ENCODE data around the gene XPNPEP1.

XPNPEP1 gene

DNA sequence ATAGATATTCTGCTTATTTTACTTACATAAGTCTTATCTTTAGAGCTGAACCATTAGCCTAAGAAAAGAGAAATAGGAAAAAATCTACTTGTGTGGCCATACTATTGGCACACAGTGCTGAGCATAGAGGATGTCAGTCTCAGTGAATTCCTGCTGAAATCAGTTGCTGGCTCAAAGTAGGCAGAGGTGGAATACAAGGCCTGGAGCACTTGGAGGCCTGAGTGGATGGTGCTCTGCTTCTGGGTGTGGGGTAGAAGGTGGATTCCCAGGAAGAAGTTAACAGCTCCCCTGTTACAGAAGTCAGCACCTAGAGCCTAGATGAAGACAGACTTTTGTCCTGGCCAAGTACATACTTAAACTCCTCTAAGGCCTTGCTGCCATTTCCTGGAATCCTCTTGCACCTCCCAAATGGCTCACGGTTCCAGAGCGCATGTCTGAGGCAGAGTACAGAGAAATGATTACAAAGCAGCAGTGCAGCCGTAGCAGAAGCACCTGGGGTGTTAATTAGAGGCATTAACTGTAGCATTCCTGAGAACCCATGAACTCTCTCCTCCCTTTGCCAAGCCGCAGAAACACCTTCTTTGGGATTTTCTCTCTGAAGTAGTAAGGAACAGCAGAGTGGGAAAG, 18.0 kb upstream of the XPNPEP1 start:
- Histone ChIP-seq H2AFZ (ENCODE audit: low read depth, low read length, severe bottlenecking) (no peak overlapping the region), H3K27ac (ENCODE audit: low read depth, low read length) (no peak overlapping the region), H3F3A (ENCODE audit: insufficient read depth) (no peaks in the 10 kb centered on the region), H3K9me2 (replicated peaks; ENCODE audit: insufficient read depth, low read length) (no peaks in the 10 kb centered on the region), H3K4me2 (ENCODE audit: low read depth, low read length, poor library complexity, severe bottlenecking) (no peak overlapping the region), H3K4me3 (ENCODE audit: insufficient read depth, low read length, poor library complexity, severe bottlenecking) (no peak overlapping the region), H3K79me2 (ENCODE audit: insufficient read depth, low read length) (no peaks in the 10 kb centered on the region), H4K20me1 (ENCODE audit: low read depth, low read length) (no peaks in the 10 kb centered on the region), H3K27me3 (ENCODE audit: low read length) (no peaks in the 10 kb centered on the region), H3K9me3 (ENCODE audit: insufficient read depth, low read length) (no peaks in the 10 kb centered on the region), H3K36me3 (ENCODE audit: low read length) (no peaks in the 10 kb centered on the region), H3K9ac (ENCODE audit: low read length) (no peak overlapping the region)
- no peak for TF ChIP-seq EZH2phosphoT487 (conservative IDR thresholded peaks at IDR 0.05; ENCODE audit: low read length)
- TF ChIP-seq, protein P1, sequence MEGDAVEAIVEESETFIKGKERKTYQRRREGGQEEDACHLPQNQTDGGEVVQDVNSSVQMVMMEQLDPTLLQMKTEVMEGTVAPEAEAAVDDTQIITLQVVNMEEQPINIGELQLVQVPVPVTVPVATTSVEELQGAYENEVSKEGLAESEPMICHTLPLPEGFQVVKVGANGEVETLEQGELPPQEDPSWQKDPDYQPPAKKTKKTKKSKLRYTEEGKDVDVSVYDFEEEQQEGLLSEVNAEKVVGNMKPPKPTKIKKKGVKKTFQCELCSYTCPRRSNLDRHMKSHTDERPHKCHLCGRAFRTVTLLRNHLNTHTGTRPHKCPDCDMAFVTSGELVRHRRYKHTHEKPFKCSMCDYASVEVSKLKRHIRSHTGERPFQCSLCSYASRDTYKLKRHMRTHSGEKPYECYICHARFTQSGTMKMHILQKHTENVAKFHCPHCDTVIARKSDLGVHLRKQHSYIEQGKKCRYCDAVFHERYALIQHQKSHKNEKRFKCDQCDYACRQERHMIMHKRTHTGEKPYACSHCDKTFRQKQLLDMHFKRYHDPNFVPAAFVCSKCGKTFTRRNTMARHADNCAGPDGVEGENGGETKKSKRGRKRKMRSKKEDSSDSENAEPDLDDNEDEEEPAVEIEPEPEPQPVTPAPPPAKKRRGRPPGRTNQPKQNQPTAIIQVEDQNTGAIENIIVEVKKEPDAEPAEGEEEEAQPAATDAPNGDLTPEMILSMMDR (IDR thresholded peaks at IDR 0.05; ENCODE audit: insufficient read depth, low read length, poor library complexity, severe bottlenecking) = no peak

DNA sequence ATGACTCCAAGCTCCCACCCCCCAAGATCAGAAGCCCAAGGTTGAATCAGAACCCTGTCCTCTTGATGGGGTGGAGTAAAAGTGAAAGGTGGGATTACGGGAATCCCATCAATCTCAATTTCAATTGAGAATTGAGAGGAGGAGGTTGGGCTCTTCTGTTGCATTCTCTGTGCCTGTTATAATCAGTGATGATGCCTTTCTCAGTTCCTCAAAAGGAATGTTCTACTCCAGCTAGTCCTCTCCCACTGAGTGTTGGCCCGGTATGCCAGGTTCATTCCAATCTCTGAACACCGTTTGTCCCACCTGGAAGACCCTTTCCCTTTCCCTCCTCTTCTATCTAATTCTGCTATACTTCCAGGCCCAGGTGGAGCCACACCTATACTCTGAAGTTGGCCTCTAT, 17.2 kb upstream of the XPNPEP1 start:
- H3K27me3 ChIP-seq (ENCODE audit: low read length) = no peaks in the 10 kb centered on the region
- no peaks in the 10 kb centered on the region for H3K9me3 ChIP-seq (ENCODE audit: insufficient read depth, low read length)
- H3K9me2 ChIP-seq (replicated peaks; ENCODE audit: insufficient read depth, low read length) = no peaks in the 10 kb centered on the region
- no peaks in the 10 kb centered on the region for H3K36me3 ChIP-seq (ENCODE audit: low read length)
- H3F3A ChIP-seq (ENCODE audit: insufficient read depth) = no peaks in the 10 kb centered on the region
- no peaks in the 10 kb centered on the region for H3K79me2 ChIP-seq (ENCODE audit: insufficient read depth, low read length)
- no peak for TF ChIP-seq EZH2phosphoT487 (conservative IDR thresholded peaks at IDR 0.05; ENCODE audit: low read length)
- TF ChIP-seq, protein P1 (IDR thresholded peaks at IDR 0.05; ENCODE audit: insufficient read depth, low read length, poor library complexity, severe bottlenecking) = no peak
- no peak overlapping the region for H3K4me2 ChIP-seq (ENCODE audit: low read depth, low read length, poor library complexity, severe bottlenecking)
- H3K9ac ChIP-seq (ENCODE audit: low read length) = no peak overlapping the region
- H3K27ac ChIP-seq (ENCODE audit: low read depth, low read length) = no peak overlapping the region
- no peak overlapping the region for H2AFZ ChIP-seq (ENCODE audit: low read depth, low read length, severe bottlenecking)
- no peak overlapping the region for H3K4me3 ChIP-seq (ENCODE audit: insufficient read depth, low read length, poor library complexity, severe bottlenecking)
- H4K20me1 ChIP-seq (ENCODE audit: low read depth, low read length) = no peaks in the 10 kb centered on the region

DNA sequence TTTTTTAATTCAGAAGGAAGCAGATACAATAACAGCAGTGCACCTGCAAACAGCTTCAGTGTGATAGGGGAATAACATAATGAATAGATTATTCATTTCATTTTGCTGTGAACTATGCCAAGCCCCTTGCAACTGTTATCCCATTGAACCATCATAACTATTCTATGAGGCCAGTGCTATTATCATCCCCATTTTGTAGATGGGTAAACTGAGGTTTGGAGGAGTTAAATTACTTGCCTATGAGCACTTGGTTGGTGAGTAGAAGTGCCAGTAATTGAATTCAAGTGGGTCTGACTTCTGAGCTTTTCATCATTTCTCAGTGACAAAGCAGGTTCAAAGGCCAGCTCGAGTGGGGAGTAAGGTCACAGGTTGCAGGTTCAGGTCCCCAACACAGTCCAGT, 16.8 kb upstream of the XPNPEP1 start:
- H4K20me1 ChIP-seq (ENCODE audit: low read depth, low read length) = no peaks in the 10 kb centered on the region
- H3K4me3 ChIP-seq (ENCODE audit: insufficient read depth, low read length, poor library complexity, severe bottlenecking) = no peak overlapping the region
- no peaks in the 10 kb centered on the region for H3K9me3 ChIP-seq (ENCODE audit: insufficient read depth, low read length)
- TF ChIP-seq, protein P1 (IDR thresholded peaks at IDR 0.05; ENCODE audit: insufficient read depth, low read length, poor library complexity, severe bottlenecking) = no peak
- no peak for TF ChIP-seq EZH2phosphoT487 (conservative IDR thresholded peaks at IDR 0.05; ENCODE audit: low read length)
- H3K27ac ChIP-seq (ENCODE audit: low read depth, low read length) = no peak overlapping the region
- H3K9me2 ChIP-seq (replicated peaks; ENCODE audit: insufficient read depth, low read length) = no peaks in the 10 kb centered on the region
- no peak overlapping the region for H2AFZ ChIP-seq (ENCODE audit: low read depth, low read length, severe bottlenecking)
- no peaks in the 10 kb centered on the region for H3K36me3 ChIP-seq (ENCODE audit: low read length)
- no peak overlapping the region for H3K4me2 ChIP-seq (ENCODE audit: low read depth, low read length, poor library complexity, severe bottlenecking)
- no peaks in the 10 kb centered on the region for H3F3A ChIP-seq (ENCODE audit: insufficient read depth)
- H3K9ac ChIP-seq (ENCODE audit: low read length) = no peak overlapping the region
- H3K79me2 ChIP-seq (ENCODE audit: insufficient read depth, low read length) = no peaks in the 10 kb centered on the region
- no peaks in the 10 kb centered on the region for H3K27me3 ChIP-seq (ENCODE audit: low read length)

All from SU-DHL-6 (cell line).